Purkinje cell (primary cell): ENCODE data around the gene USP47. TPM values are rescaled to one million over a fixed set of nuclear protein-coding genes. Genes with fewer than 3 reads are reported as not detected.

Source experiments
- polyA plus RNA-seq: library from polyadenylated mRNA; unstranded; fragments of >200 nt; fragmentation: Nextera tagmentation; gene quantifications from 2 replicates; pipeline ENCODE4 v1.2.1, GENCODE V29; 2014

The USP47 gene
- polyA plus RNA-seq, result 29.7 and 33.2 TPM in 2 replicates

DNA sequence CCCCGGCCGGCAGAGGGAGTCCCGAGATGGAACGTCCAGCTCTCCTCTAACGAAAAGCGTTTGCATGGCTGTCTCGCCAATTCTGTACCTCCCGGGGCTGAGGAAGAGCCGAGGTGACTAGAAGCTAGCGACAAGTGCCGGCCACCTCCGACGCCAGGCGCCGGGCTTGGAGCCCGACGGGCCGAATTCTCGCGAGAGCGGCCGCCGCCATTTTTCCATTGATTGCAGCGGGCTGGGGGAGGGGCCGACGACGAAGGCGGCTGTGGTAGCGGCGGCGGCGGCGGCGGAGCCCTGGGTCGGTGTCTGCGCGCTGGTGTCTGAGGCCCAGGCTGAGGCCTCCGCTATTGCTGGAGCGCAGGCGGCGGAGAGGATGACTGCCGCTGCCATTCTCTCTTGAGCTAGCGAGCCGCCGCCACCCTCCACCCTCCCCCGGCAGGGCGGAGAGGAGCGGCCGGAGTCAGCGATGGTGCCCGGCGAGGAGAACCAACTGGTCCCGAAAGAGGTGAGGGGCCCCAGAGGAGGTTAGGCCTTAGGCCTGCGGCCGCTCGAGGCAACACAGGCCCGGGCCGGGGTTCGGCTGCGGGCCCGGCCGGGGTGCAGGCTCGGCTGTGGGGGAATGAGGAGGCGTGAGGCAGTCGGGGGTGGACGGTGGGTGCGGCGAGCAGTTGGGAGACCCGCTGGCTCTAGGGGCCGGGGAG is at the start of gene USP47:
Gene USP47 (plus strand): TSS at position 250 of the 698 bp plus-strand sequence. CDS start 214 bp downstream, at position 464.

GRCh38 chr11:12007769-12008737 is 166.3 kb downstream of the USP47 start, which contains the start of gene DKK3:
Gene DKK3, minus strand, starts transcription at chr11:12008626. Its CDS starts 44 bp downstream, at chr11:12008582.

Other genes starting within 250 kb of the USP47 start
- gene GALNT18, start 220.0 kb upstream of the USP47 start, polyA plus RNA-seq, result 81.2 and 104 TPM in 2 replicates
- gene DKK3, start 166.7 kb downstream of the USP47 start, polyA plus RNA-seq, result 13.1 and 160 TPM in 2 replicates